A549 treated with CORT108297 at 1 μM for 4 hours (cell line): ENCODE results near the gene WDR75. TPM values are rescaled to one million over a fixed set of nuclear protein-coding genes. Genes with fewer than 3 reads are reported as not detected.

Experiments
- total RNA-seq: library from RNA; stranded (reverse); fragments of 200-300 nt; extraction: Qiagen RNA extraction; gene quantifications from 5 replicates; pipeline ENCODE4 v1.2.3, GENCODE V29; 2022

Gene WDR75
- 37.8 to 48.8 TPM (median 40.0 TPM) in 5 replicates for total RNA-seq

DNA sequence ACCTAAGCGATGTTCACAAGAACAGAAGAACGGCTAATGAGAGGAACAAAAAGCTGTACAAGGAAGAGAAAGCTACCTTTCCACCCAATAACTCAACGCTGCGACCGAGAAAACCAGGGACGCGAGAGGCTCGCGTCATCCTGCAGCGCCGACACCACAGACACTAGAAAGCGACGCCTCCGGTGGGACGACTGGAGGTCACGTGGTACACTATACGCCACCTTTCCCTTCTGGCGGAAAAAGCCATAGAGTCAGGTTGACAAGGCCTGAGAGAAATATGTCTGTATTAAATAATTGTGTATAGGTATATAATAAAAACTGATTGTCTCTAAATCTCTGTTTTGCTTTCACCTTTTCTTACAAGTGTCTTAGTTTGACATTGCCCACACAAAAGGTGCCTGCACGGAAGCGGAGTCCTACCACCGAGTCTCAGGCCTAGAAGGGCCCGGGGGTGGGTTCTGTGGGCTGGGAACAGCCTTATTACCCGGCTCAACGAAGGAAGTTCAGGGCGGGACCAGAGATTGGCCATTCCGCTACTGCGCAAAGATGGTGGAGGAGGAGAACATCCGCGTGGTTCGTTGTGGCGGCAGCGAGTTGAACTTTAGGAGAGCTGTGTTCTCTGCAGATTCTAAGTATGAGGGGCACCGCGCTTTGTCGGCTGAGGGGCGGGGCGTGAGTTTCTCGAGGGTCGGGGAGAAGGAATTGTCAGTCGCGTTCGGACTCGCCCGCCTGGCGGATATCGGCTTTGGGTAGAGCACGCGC lies at the start of gene WDR75:
TSS of gene WDR75 (plus strand) at position 528 of the 762 bp plus-strand sequence. CDS start at position 547, 19 bp downstream.

Other genes starting within 250 kb of the WDR75 start
- gene SLC40A1, start 139.3 kb downstream of the WDR75 start, total RNA-seq: 2.7 to 3.4 TPM (median 2.9 TPM) in 5 replicates
- gene ASNSD1, start 220.0 kb downstream of the WDR75 start, total RNA-seq: 33.2 to 41.2 TPM (median 33.4 TPM) in 5 replicates
- 0.68 to 2.3 TPM (median 1.7 TPM) in 5 replicates for gene ANKAR, start 233.2 kb downstream of the WDR75 start, total RNA-seq